Middle frontal gyrus (tissue), 1 donor: Measurements from ENCODE around the gene CLEC18C.
"Not testable (repeated sequence)": the region's sequence is repeated elsewhere in the genome, so short reads cannot be mapped to it uniquely, and the experiment has no call there.

ENCODE experiments used
- DNase-seq: peaks from one replicate; pipeline ENCODE4 v3.0.0-alpha.2; 2015; ENCODE audit warnings: low spot score; ENCODE audit errors: extremely low spot score

The CLEC18C gene

GRCh38 chr16:70159355-70160348 is 13.9 kb upstream of the CLEC18C start:
- no peak for DNase-seq

GRCh38 chr16:70160388-70160787 is 13.2 kb upstream of the CLEC18C start:
- no peak for DNase-seq

GRCh38 chr16:70160821-70161220 is 12.8 kb upstream of the CLEC18C start:
- no peak for DNase-seq

- DNase-seq: no peak
Measured at GRCh38 chr16:70161350-70161749, 12.2 kb upstream of the CLEC18C start.

GRCh38 chr16:70162041-70162451 is 11.5 kb upstream of the CLEC18C start:
- DNase-seq: no peak

GRCh38 chr16:70163596-70163995 is 10.0 kb upstream of the CLEC18C start:
- DNase-seq: no peak

- not testable (repeated sequence) for DNase-seq
Measured at GRCh38 chr16:70166688-70167087, 6.9 kb upstream of the CLEC18C start.

GRCh38 chr16:70173916-70174315 is 329 bp downstream of the CLEC18C start:
- not testable (repeated sequence) for DNase-seq

- DNase-seq: not testable (repeated sequence)
Measured at GRCh38 chr16:70174387-70174932, 873 bp downstream of the CLEC18C start.

GRCh38 chr16:70187858-70188607 is 14.4 kb downstream of the CLEC18C start:
- not testable (repeated sequence) for DNase-seq

GRCh38 chr16:70188608-70188915 is 15.0 kb downstream of the CLEC18C start:
- not testable (repeated sequence) for DNase-seq

- not testable (repeated sequence) for DNase-seq
Measured at GRCh38 chr16:70190574-70190973, 17.0 kb downstream of the CLEC18C start.

GRCh38 chr16:70196683-70197300 is 23.2 kb downstream of the CLEC18C start:
- DNase-seq: not testable (repeated sequence)

- not testable (repeated sequence) for DNase-seq
Measured at GRCh38 chr16:70197611-70198010, 24.0 kb downstream of the CLEC18C start.

GRCh38 chr16:70198230-70198629 is 24.6 kb downstream of the CLEC18C start:
- DNase-seq: not testable (repeated sequence)

- DNase-seq: not testable (repeated sequence)
Measured at GRCh38 chr16:70198666-70199065, 25.1 kb downstream of the CLEC18C start.

GRCh38 chr16:70199170-70199569 is 25.6 kb downstream of the CLEC18C start:
- not testable (repeated sequence) for DNase-seq

GRCh38 chr16:70200063-70200462 is 26.5 kb downstream of the CLEC18C start:
- not testable (repeated sequence) for DNase-seq

- not testable (repeated sequence) for DNase-seq
Measured at GRCh38 chr16:70203508-70203907, 29.9 kb downstream of the CLEC18C start.

GRCh38 chr16:70204010-70204409 is 30.4 kb downstream of the CLEC18C start:
- DNase-seq: not testable (repeated sequence)

- not testable (repeated sequence) for DNase-seq
Measured at GRCh38 chr16:70204668-70205405, 31.2 kb downstream of the CLEC18C start.
